DMS53 treated with DMSO at 0.1 percent for 48 hours (cell line): Measurements from ENCODE around the gene ATRN.
"Not testable (repeated sequence)": the region's sequence is repeated elsewhere in the genome, so short reads cannot be mapped to it uniquely, and the experiment has no call there.

Experiments
- DNase-seq: peaks from one replicate; lab custom pipeline; 2025; ENCODE audit not compliant: unreplicated experiment; lab: John Stamatoyannopoulos, UW

The ATRN gene

DNA sequence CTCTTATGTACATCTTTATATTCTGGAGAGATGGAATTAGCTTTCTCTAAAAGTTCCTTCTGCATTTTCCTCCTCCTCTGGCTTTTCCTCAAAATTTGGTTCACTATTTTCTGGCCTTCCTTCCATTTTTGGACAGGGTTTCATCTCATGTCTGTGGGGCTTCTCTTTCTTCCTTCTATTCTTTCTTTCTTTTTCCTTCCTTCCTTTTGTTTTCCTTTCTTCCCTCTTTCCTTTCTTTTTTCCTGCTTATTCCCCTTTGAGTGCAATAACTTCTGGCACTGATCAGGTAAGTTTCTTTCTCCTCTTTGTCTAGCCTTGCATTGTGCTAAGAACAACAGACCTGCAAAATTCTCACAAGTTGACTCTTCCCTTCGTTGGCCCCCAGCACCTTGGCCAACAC is 5.5 kb upstream of the ATRN start:
- no peak for DNase-seq

GRCh38 chr20:3470208-3470626 is 601 bp upstream of the ATRN start:
- no peak for DNase-seq

DNA sequence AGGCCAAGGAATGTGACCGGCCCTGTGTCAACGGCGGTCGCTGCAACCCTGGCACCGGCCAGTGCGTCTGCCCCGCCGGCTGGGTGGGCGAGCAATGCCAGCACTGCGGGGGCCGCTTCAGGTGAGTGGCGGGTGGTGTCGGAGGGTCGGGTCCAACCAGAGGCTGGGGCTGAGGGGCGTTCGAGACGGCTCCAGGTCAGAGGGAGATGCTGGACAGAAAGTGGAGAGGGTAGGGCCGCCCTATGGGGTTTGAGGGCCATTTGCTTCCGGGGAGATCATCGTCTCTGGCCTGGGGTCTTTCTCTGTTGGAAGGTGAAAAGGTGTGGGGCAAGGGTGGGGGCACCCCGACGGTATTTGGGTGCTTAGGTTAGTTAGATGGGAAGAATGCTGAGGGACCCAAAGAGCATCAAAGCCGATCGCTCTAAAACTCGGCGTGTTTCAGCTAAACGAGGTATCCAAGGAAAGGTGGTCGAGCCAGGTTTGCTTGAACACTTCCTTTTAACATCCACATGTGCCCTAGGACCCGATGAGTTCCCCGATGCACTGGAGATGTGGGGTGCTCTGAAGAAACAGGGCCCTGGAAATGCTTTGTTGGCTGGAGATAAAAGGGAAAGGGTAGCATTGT is 691 bp downstream of the ATRN start:
- DNase-seq, result no peak

GRCh38 chr20:3472105-3472504 is 1.3 kb downstream of the ATRN start:
- DNase-seq, result no peak

DNA sequence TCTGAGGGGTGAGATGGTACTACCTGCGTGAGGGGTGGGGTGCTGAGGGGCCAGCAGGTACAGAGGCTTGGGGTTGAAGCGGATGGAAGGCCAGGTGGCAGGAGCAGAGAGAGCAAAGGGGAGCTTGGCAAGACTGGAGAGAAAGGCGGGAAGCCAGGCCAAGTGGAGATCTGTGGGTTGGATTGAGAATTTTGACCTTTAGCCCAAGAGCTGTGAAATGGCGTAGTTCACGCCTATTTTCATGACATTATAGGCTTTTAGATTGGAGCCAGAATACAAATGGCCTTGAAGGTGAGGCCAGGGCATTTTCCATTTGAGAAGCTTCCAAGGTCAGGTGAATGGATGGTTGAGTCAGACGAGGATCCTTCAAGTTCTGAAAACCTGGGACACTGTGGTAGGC is 2.5 kb downstream of the ATRN start:
- DNase-seq, result no peak

- no peak for DNase-seq
These were observed 3.1 kb downstream of the ATRN start for GRCh38 chr20:3473944-3474343.

GRCh38 chr20:3477003-3477860 is 6.4 kb downstream of the ATRN start:
- DNase-seq, result not testable (repeated sequence)

DNA sequence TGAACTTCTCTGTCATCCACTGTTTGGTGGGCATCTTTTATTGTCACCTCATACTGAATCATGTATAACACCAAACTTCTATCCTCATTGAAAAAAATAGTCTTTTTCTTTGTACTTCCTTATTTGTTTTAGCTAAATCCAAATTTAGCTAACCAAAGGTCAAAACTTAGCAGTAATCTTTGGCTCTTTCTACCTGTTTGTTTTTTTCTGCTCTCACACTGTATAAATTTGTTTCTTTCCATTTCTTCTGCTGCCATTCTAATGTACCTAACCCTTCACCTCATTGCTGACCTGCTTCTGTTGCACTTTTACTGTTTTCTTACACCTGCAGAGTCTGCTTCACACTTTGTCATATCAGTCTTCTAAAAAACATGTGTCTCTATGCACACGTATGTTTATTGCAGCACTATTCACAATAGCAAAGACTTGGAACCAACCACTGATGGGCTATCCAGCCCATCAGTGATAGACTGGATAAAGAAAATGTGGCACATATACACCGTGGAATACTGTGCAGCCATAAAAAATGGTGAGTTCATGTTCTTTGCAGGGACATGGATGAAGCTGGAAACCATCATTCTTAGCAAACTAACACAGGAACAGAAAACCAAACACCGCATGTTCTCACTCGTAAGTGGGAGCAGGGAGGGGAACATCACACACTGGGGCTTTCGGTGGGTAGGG is 7.2 kb downstream of the ATRN start:
- DNase-seq, result no peak

DNA sequence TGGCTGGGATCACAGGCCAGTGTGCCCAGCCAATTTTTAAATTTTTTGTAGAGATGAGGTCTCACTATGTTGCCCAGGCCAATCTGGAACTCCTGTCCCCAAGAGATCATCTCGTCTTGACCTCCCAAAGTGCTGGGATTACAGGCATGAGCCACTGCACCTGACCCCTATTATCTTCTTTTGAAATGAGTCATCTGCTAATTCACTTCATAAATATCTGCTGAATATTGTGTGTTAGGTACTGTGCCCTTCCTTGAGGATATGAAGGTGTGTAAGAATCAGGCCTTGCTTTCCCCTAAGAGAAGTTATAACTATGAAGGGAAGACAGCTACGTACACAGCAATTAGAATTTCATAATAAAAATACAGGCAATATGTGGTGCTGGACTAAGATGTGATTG is 8.2 kb downstream of the ATRN start:
- DNase-seq, result no peak

GRCh38 chr20:3479759-3480615 is 9.2 kb downstream of the ATRN start:
- no peak for DNase-seq

GRCh38 chr20:3483309-3483708 is 12.5 kb downstream of the ATRN start:
- DNase-seq, result no peak

DNA sequence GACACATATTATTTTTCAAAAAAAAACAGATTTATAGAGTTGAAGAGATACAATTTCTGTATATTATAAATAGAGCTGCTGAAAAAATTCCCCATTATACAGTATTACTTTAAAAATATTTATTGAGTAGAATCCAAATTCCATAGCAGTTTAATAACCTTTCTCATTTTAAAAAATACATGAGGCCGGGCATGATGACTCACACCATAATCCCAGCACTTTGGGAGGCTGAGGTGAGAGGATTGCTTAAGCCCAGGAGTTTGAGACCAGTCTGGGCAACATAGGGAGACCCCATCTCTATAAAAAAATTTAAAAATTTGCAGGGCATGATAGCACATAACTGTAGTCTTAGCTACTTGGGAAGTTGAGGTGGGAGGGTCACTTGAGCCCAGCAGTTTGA is 13.0 kb downstream of the ATRN start:
- no peak for DNase-seq

DNA sequence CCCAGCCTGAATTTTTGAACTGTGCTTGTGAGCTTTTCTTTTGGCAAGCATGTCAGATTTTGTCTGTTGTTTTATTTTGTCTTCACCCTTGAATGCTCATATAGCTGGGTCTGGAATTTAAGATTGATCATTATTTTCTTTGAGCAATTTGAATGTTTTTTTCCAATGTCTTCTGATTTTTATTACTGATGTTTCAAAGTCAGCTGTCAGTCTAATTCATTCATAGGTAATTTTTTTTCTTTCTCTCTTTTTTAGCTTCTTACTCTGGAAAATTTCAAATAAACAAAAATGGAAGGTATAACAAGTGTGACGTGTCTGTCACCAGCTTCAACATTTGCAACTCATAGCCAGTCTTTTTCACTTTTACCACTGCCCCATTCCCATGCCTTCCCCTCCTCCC is 15.1 kb downstream of the ATRN start:
- no peak for DNase-seq

DNA sequence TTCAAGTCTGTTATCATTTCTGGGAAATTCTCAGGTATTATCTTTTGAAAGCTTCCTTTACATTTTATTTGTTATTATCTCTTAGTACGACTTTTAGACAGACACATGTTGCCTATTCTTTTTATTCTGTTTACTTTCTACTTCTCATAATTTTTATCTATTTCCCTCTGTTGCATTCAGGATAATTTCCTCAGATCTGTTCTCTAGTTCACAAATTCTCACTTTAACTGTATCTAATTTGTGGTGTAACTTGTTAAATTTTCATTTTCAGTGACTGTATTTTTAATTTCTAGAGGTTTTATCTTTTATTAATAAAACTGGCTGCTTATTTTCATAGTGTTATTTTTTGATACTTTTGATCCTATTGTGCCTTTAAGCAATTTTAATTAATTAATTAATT is 16.0 kb downstream of the ATRN start:
- no peak for DNase-seq

DNA sequence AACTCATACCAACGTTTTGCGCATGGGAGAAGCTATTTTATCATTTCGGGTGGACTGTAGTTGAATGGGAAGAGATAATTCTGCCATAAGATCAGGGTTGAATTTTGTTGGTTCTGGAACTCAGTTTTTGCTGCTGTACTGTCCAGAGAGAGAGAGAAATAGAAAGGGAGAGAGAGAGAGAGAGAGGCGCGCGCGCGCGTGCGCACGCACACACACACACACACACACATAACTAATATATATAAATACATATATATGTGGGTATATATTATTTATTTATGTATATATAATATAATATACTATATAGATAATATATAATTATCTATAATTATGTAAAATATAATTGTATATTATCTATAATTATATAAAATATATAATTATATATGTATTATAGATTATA is 21.9 kb downstream of the ATRN start:
- no peak for DNase-seq

DNA sequence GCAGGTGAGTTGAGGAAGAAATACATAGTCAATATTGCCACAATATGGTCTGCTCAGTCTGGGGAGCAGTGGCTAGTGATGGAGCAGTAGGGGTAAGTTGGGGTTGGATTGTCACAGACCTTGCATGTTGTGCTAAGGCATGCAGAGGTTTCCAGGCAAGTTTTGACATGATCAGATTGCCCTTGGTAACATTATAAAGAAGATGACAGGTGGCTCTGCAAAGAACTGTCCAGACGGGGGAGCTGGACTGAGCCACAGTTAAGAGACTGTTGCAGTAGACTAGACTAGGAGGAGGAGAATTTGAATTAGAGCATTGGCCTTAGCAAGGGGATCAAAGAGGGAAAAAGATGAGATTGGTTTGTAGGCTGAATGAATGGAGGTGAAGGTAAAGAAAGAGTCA is 23.4 kb downstream of the ATRN start:
- DNase-seq, result no peak

DNA sequence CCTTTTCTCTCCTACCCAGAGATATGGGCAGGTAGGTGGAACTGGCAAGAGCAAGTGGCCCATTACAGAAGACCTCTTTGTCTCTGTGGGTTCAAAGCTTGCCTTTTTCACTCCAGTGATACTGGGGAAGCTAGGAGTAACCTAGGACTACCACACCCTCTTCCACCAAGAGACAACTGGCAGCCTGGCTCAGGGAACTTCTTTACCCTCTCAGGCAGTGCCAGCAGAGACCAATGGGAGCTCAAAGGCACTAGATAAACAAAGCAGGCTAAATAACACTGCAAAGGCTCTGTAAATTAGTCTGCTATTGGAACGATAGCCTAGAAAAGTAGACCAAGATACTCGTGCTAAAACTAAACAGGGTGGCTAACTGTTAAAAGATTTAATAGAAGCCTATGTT is 32.1 kb downstream of the ATRN start:
- DNase-seq, result no peak

DNA sequence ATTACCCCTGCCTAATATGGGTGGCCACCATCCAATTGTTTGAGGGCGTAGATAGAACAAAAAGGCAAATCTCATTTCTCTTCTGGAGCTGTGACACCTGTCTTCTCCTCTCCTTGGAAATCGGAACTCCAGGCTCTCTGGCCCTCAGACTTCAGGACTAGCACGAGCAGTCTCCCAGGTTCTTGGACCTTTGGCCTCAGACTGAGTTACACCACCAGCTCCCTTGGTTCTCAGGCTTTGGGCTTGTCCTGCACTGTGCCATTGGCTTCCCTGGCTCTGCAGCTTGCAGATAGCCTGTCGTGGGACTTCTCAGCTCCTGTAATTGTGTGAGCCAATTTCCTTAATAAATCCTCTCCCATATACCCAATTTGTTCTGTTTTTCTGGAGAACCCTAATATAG is 34.3 kb downstream of the ATRN start:
- DNase-seq, result no peak

- DNase-seq, result no peak
These were observed 38.2 kb downstream of the ATRN start for GRCh38 chr20:3509064-3509463.

DNA sequence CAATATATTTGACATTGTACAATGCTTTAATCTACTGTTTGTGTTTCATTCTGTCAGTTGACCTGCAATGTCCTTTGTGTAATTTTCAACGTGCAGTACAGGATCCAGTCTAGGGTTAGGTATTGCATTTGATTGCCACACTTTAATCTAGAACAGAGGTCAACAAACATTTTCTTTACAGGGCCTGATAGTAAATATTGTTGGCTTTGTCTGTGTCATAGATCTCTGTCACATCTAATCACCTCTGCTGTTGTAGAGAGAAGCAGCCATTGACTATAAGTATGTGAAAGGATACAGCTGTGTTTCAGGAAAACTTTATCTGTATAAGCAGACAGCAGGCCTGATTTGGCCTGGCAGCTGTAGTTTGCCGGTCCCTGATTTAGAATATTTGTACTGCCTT is 39.3 kb downstream of the ATRN start:
- no peak for DNase-seq

DNA sequence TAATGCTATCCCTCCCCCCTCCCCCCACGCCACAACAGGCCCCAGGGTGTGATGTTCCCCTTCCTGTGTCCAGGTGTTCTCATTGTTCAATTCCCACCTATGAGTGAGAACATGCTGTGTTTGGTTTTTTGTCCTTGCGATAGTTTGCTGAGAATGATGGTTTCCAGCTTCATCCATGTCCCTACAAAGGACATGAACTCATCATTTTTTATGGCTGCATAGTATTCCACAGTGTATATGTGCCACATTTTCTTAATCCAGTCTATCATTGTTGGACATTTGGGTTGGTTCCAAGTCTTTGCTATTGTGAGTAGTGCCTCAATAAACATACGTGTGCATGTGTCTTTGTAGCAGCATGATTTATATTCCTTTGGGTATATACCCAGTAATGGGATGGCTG is 41.4 kb downstream of the ATRN start:
- DNase-seq, result not testable (repeated sequence)
